Subcutaneous abdominal adipose tissue (tissue), 5 donors: ENCODE results near the gene KRT72.

Experiments
- H3K27ac ChIP-seq: one replicate; pipeline ENCODE4 v1.7.0; 2013; ENCODE audit warnings: low read depth, mild to moderate bottlenecking, inconsistent platforms, low read length, moderate library complexity
- H3K27me3 ChIP-seq, 5 donors: one replicate each; pipeline ENCODE4 v1.7.0; 2013; ENCODE audit warnings: low read length in 5 of 5, inconsistent platforms in 1 of 5; ENCODE audit not compliant: control insufficient read depth in 5 of 5, insufficient read depth in 4 of 5
- H3K36me3 ChIP-seq, 5 donors: one replicate each; pipeline ENCODE4 v1.7.0; 2013; ENCODE audit warnings: low read length in 5 of 5; ENCODE audit not compliant: control insufficient read depth in 5 of 5, insufficient read depth in 5 of 5
- H3K4me1 ChIP-seq, 5 donors: one replicate each; pipeline ENCODE4 v1.7.0; 2013; ENCODE audit warnings: low read length in 5 of 5, mild to moderate bottlenecking in 3 of 5, moderate library complexity in 1 of 5; ENCODE audit not compliant: control insufficient read depth in 5 of 5, insufficient read depth in 5 of 5
- H3K4me3 ChIP-seq, 5 donors: one replicate each; pipeline ENCODE4 v1.7.0; 2013; ENCODE audit warnings: low read length in 5 of 5, low read depth in 1 of 5
- H3K9ac ChIP-seq, 5 donors: one replicate each; pipeline ENCODE4 v1.7.0; 2013; ENCODE audit warnings: low read length in 5 of 5, mild to moderate bottlenecking in 4 of 5, moderate library complexity in 3 of 5
- H3K9me3 ChIP-seq, 5 donors: one replicate each; pipeline ENCODE4 v1.7.0; 2013; ENCODE audit warnings: low read length in 5 of 5; ENCODE audit not compliant: control insufficient read depth in 5 of 5
- donor health status: healthy.
- donor health status: healthy.
- donor health status: healthy.
- donor health status: healthy.
- donor health status: healthy.

KRT72 gene

DNA sequence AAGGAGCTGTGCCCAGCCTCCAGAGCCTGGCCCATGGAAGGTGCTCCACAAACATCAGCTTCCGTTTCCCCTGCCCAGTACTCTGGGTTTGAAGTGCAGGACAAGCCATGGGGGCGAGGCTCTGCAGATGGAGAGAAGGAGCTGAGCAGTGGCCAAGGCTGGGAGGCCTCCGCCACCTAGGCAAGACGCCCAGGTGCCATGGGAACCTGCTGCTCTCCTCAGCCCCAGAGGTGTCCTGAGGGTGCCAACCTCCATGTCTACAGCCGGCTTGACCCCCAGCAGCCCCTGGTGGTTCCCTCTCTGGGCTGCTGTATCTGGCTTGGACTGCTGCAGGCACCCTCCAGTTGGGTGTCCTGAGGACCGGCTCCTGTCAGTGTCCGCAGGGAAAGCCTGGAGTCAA, 60.7 kb downstream of the KRT72 start:
- H3K36me3 ChIP-seq = no peaks in the 10 kb centered on the region
- no peaks in the 10 kb centered on the region for H3K9me3 ChIP-seq
- H3K27ac ChIP-seq = no peak overlapping the region
- no peak overlapping the region for H3K9ac ChIP-seq
- peaks cover 6 to 19% (median 14%) of the 10 kb centered on the region in 5 donors for H3K4me1 ChIP-seq
- H3K27me3 ChIP-seq = no peaks in the 10 kb centered on the region
- H3K4me3 ChIP-seq = no peak overlapping the region

DNA sequence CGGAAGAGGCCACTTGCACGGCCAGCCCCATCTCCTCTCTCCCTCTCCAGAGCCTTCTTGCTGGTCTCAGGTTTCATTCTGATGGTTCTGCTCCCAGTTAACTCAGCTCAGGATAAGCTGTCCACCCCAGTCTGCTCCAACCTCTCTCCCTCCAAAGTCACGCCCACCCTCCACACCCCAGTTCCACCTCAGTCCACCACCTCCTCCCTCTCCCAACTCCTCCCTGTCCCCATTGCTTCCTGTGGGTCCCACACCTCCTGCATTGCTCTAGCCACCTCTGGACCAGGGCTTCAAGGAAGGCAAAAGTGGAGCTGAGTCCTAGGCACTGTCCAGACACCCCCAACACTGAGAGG, 61.5 kb downstream of the KRT72 start:
- H3K27ac ChIP-seq = no peak overlapping the region
- H3K27me3 ChIP-seq = no peaks in the 10 kb centered on the region
- H3K9ac ChIP-seq = no peak overlapping the region
- H3K4me1 ChIP-seq = peaks cover 4 to 16% (median 11%) of the 10 kb centered on the region in 5 donors
- H3K9me3 ChIP-seq = no peaks in the 10 kb centered on the region
- H3K36me3 ChIP-seq = no peaks in the 10 kb centered on the region
- H3K4me3 ChIP-seq = no peak overlapping the region

DNA sequence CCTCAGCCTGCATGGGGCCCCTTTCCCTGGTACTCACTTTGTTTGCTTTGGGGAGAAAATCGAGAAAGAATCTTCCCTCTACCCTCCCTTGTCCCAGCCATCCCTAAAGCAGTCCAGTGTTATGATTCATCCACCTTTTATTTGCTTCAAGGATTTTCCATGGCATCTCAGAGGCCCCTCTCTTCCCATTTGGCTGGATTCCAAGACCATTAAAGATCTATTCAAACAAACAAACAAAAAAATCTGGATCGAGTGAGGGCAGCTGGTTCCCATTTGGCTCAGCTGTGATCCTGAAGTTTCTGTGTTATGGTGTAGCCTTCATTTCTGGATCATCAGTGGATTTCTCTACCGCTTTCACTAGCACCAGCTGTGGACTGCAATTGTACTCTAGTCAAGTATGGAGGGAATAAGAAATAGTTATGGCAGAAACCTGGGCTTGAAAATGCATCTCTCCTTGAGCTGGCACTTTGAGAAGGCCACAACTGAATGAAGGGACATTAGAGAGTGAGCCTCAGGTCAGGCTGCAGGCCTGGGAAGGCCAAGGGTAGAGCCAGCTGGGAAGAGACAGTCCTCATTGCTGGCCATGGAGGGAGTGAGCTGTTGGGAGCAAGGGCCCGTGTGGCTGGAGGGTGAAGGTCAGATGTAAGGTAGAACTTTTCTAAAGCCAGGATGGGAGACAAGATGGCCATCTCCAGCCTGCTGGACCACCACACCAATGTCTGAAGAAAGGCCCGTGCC, 62.0 kb downstream of the KRT72 start:
- no peak overlapping the region for H3K27ac ChIP-seq

DNA sequence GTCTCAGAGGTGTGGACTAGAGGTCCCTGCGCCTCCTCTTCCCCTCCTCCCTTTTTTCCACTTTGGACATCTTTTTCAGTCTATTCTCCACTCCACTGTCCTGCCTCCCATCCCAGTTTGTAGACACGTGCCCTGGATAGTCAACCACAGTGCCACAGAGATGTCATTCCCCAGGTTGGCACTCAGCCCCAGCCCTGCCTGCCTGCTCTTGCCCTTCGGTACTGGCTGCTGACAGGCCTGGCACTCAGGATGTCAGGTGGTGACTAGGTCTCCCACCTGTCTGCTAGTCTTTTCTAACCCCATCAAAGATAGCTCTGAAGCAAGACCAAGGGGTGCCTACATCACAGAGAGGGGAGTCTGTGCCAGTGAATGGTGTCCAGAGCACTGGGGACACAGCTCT, 64.2 kb downstream of the KRT72 start:
- Histone ChIP-seq H3K9me3 (no peaks in the 10 kb centered on the region), H3K27me3 (no peaks in the 10 kb centered on the region), H3K9ac (no peak overlapping the region), H3K36me3 (no peaks in the 10 kb centered on the region), H3K4me3 (no peak overlapping the region), H3K27ac (no peak overlapping the region), H3K4me1 (peaks cover 4 to 11% (median 6%) of the 10 kb centered on the region in 5 donors)

More for the DNA sequence above, 62.0 kb downstream of the KRT72 start:
- no peak overlapping the region for H3K9ac ChIP-seq
- no peaks in the 10 kb centered on the region for H3K36me3 ChIP-seq
- peaks cover 4 to 11% (median 6%) of the 10 kb centered on the region in 5 donors for H3K4me1 ChIP-seq
- no peaks in the 10 kb centered on the region for H3K27me3 ChIP-seq
- no peaks in the 10 kb centered on the region for H3K9me3 ChIP-seq
- H3K4me3 ChIP-seq = no peak overlapping the region
